Prostate gland (tissue), 2 donors: Measurements from ENCODE around the gene CDRT15L2.
"Not testable (repeated sequence)": the region's sequence is repeated elsewhere in the genome, so short reads cannot be mapped to it uniquely, and the experiment has no call there.

Experiments used
- POLR2A ChIP-seq: fragments of 450-650 bp; IDR thresholded peaks from one replicate; pipeline ENCODE4 v1.6.1; 2016; ENCODE audit warnings: antibody characterized with exemption, mild to moderate bottlenecking
- POLR2AphosphoS5 ChIP-seq: sonication (generic); formaldehyde crosslinking; IDR thresholded peaks from one replicate; pipeline ENCODE4 v1.6.1; 2017; ENCODE audit warnings: antibody characterized with exemption
- TF ChIP-seq, protein P1 (sequence below), 4 experiments: fragments of 200-600 bp in 2 of 4; fragments of 450-650 bp in 2 of 4; sonication (generic) in 2 of 4; IDR thresholded peaks; 1 replicate in 3 of 4; 2 replicates in 1 of 4; pipeline ENCODE4 v1.5.1; 2016 to 2019; ENCODE audit warnings: antibody characterized with exemption in 4 of 4, mild to moderate bottlenecking in 2 of 4, moderate library complexity in 2 of 4

GRCh38 chr17:20565245-20565644, 14.3 kb upstream of the CDRT15L2 start:
- TF ChIP-seq, protein P1, sequence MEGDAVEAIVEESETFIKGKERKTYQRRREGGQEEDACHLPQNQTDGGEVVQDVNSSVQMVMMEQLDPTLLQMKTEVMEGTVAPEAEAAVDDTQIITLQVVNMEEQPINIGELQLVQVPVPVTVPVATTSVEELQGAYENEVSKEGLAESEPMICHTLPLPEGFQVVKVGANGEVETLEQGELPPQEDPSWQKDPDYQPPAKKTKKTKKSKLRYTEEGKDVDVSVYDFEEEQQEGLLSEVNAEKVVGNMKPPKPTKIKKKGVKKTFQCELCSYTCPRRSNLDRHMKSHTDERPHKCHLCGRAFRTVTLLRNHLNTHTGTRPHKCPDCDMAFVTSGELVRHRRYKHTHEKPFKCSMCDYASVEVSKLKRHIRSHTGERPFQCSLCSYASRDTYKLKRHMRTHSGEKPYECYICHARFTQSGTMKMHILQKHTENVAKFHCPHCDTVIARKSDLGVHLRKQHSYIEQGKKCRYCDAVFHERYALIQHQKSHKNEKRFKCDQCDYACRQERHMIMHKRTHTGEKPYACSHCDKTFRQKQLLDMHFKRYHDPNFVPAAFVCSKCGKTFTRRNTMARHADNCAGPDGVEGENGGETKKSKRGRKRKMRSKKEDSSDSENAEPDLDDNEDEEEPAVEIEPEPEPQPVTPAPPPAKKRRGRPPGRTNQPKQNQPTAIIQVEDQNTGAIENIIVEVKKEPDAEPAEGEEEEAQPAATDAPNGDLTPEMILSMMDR (IDR thresholded peaks at IDR 0.05) = not testable (repeated sequence)
- TF ChIP-seq POLR2A, POLR2AphosphoS5: not testable (repeated sequence)
